Activated CD8-positive, alpha-beta memory T cell treated with anti-CD3 and anti-CD28 coated beads, Interleukin-2, amount 50 U/mL, for 4 hours (primary cell): ENCODE results near the gene KRT76.

Experiments
- DNase-seq: peaks from one replicate; pipeline ENCODE4 v3.0.0-alpha.2; 2020

The KRT76 gene

DNA sequence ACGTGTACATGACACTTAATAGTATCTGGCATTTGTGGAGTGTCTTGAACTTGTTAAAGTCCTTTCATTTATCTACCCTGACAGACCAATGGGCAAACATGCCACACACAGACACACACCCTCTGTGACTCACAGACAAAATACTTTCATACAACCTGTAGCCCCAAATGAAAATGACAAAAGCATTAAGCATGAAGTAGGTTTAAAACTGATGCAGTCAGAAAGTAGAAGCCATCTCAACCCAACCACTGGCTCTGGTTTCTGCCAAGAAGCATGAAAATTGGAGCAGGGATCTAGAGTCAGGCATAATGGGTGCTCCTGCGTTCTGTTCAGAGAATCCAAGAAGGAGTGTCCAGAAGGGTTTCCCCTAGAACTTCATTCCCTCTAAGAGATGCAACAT lies 50.7 kb downstream of the KRT76 start:
- no peak for DNase-seq

DNA sequence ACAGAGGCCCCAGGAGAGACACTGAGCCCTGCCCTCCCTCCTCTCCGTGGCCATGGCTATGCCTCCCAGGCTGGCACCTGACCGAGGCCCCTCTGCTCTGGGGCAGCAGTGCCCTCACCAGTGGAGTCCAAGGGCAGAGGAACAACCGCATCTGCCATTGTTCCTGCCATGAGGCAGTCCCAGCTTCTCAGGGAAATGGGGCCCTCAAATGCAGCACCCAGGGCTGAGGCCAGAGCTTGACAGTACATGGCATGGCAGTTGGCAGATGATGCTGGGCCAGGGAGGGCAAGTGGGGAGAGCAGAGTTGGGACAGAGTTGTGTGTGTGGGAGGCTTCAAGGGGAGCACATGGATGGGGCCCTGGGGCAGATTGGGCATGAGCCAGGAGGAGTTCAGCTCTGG lies 52.8 kb downstream of the KRT76 start:
- no peak for DNase-seq

DNA sequence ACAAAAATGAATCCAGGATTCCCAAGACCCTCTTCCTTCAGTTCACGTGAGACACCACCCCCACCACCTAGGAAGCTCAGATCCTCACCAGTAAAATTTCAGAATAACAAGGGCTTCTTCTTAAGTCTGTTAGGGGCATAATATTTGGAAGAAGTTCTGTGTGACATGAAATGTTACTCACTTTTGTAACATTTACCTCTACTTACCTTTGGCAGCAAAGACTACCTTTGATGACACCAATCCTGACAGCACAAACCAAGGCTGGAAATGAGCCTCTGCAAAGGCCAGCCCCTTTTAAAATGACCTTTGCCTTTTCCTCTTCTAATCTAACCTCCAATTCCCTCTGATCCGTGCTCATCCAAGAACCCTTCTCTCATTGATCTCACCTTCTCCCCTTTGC lies 54.5 kb downstream of the KRT76 start:
- DNase-seq: no peak

DNA sequence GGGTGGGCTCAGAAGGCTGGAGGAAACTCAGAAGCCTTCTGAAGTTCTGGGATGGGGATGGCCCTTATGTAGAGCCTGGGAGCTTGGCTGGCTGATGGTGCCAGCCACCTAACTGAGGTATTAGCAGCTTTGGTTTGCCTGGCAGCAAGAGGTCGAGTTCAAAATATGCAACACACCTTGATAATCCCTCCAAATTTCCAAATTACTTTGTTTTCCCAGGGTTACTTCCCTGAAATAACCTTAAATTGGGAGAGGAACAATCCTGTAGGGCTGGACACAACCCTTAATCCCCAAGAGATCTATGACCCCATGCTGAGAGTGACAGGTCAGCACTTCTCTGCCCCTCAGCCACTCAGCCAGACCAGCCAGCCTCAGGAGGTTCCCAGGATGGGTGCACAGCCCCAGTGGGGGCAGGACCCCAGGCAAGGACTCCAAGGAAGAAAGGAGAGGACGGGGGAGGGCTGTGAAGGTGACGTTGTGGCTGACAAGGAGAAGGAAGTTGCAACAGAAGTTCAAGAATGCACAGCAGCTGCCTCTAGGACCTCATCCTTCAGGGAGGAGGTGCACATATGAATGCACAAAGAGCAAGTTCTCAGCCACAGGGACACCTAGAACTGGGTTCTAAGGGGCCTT lies 55.2 kb downstream of the KRT76 start:
- DNase-seq: no peak

DNA sequence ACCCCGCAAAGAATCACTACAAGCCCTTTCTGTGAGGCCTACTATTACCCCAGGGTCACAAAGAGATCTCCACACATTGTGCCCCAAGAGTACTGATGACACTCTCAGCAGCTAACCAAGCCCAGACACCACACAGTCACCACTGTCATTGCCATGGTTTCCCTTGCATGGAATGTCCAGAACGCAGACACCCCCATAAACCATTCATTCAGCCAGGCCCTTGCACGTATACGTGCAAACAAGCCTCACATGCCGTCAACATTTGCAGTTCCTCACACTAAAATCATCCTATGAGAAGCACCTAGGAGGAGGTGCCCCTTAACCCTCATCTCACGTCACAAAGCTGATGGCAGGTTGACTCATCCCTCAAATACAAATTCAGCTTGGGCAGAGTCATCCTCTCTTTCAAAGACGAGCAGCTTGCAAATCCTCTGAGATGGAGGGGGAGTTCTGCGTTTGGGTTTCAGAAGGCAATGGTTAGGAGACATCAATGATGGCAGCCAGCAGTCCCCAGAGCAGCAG lies 56.7 kb downstream of the KRT76 start:
- no peak for DNase-seq
